Loucy (cell line): ENCODE measurements around the gene LRRC42.

Experiments
- H2AFZ ChIP-seq: fragments of 200-600 bp; sonication (generic); 2 replicates; pipeline ENCODE4 v1.6.0; 2016; ENCODE audit warnings: antibody characterized with exemption, mild to moderate bottlenecking, low read length, moderate library complexity
- H3F3A ChIP-seq: fragments of 200-600 bp; 2 replicates; pipeline ENCODE4 v1.6.0; 2016; ENCODE audit warnings: antibody characterized with exemption, low read depth, mild to moderate bottlenecking
- H3K27me3 ChIP-seq: fragments of 200-600 bp; sonication (generic); 2 replicates; pipeline ENCODE4 v1.6.1; 2014; ENCODE audit warnings: low read length, mild to moderate bottlenecking; ENCODE audit not compliant: insufficient read depth, poor library complexity, severe bottlenecking
- H3K36me3 ChIP-seq: fragments of 200-600 bp; sonication (generic); 2 replicates; pipeline ENCODE4 v1.6.1; 2016; ENCODE audit warnings: low read length; ENCODE audit not compliant: insufficient read depth
- H3K4me1 ChIP-seq: fragments of 200-600 bp; sonication (generic); 2 replicates; pipeline ENCODE4 v1.5.1; 2014; ENCODE audit warnings: low read length, mild to moderate bottlenecking; ENCODE audit not compliant: insufficient read depth, poor library complexity, severe bottlenecking
- H3K4me2 ChIP-seq: fragments of 200-600 bp; sonication (generic); 2 replicates; pipeline ENCODE4 v1.6.0; 2014; ENCODE audit warnings: antibody characterized with exemption, low read length, low read depth, mild to moderate bottlenecking; ENCODE audit not compliant: poor library complexity, severe bottlenecking
- H3K4me3 ChIP-seq: fragments of 200-600 bp; sonication (generic); 2 replicates; pipeline ENCODE4 v1.5.1; 2014; ENCODE audit warnings: low read length, mild to moderate bottlenecking, mixed read lengths; ENCODE audit not compliant: poor library complexity, severe bottlenecking
- H3K79me2 ChIP-seq: fragments of 200-600 bp; sonication (generic); 2 replicates; pipeline ENCODE4 v1.6.1; 2014; ENCODE audit warnings: low read length; ENCODE audit not compliant: insufficient read depth
- H3K9ac ChIP-seq: fragments of 200-600 bp; sonication (generic); 2 replicates; pipeline ENCODE4 v1.6.0; 2014; ENCODE audit warnings: mild to moderate bottlenecking, low read depth, low read length, moderate library complexity; ENCODE audit not compliant: poor library complexity, severe bottlenecking
- H3K9me2 ChIP-seq: fragments of 200-600 bp; sonication (generic); replicated peaks from 2 replicates; pipeline ENCODE4 v1.6.1; 2016; ENCODE audit warnings: low read depth, low read length, mixed read lengths
- H3K9me3 ChIP-seq: fragments of 200-600 bp; sonication (generic); 2 replicates; pipeline ENCODE4 v1.6.1; 2014; ENCODE audit warnings: mild to moderate bottlenecking, antibody characterized with exemption, low read length, low read depth; ENCODE audit not compliant: insufficient read depth
- H4K20me1 ChIP-seq: fragments of 200-600 bp; sonication (generic); 2 replicates; pipeline ENCODE4 v1.6.0; 2014; ENCODE audit warnings: antibody characterized with exemption, low read length, mild to moderate bottlenecking; ENCODE audit not compliant: insufficient read depth, poor library complexity, severe bottlenecking
- EZH2phosphoT487 ChIP-seq: fragments of 200-600 bp; IDR thresholded peaks from 2 replicates; pipeline ENCODE4 v1.6.1; 2018; ENCODE audit warnings: antibody characterized with exemption, mild to moderate bottlenecking, moderate library complexity, borderline replicate concordance
- TF ChIP-seq, protein P1 (sequence below): fragments of 200-600 bp; sonication (generic); conservative IDR thresholded peaks from 2 replicates; pipeline ENCODE4 v1.5.1; 2014; ENCODE audit warnings: mild to moderate bottlenecking, antibody characterized with exemption, low read length

Gene LRRC42

DNA sequence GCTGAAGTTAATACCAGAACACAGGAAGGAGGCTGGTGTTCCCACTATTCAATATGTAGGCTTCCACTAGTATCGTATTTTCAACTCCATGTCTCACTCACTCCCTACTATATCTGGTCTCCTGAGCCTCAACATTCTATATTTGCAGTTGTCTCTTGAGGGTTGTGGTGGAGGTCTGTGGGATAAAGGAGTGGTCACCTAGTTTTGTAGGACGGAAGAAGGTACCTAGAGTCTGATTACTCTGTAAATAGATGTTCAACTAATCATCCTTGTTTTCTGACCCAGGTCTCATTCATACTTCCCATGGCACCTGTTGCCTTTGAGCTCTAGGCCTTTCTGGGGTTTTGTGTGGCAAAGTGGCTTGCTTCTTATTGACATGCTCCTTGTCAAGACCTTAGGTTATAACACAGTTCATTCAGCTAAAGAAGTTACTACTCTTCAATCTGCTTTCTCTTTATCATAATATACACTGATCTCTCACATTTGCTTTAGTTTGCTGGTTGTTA lies 18.7 kb upstream of the LRRC42 start:
- Histone ChIP-seq H3K36me3 (peaks cover 45% of the 10 kb centered on the region), H3K4me2 (no peak overlapping the region)

DNA sequence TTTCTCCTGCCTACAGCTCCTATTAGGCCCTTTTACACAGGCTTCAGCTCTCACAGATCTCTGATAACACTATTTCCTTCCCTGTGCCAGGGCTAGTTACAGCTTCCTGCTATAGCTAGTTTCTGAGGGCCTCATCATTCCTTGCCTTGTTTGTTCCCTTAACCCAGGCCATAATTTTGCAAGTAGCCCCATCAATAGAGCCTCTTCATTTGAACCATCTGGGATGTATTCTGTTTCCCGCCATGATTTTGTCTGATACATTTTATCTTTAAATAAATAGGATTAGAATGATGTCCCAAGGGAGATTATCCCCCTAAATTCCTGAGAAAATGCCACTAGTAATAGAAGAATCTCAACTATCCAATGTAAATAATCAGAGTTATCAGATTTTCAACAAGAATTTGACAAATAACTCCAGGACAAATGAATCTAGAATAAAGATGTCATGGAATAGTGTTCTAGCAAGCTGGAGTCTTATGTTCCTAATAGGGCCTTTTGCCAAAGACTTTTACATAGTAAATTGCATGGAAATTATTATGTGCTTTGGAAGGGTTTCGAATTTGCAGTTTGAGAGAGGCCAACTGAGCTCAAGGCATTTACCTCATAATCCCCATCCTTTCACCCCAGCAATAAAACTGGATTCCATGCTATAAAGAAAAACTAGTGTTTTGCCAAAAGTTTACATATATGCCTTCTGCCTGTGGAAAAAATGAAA lies 16.7 kb upstream of the LRRC42 start:
- peaks cover 33% of the 10 kb centered on the region for H3K36me3 ChIP-seq

More for the DNA sequence above, 18.7 kb upstream of the LRRC42 start:
- H2AFZ ChIP-seq = no peak overlapping the region
- H4K20me1 ChIP-seq = no peaks in the 10 kb centered on the region
- no peaks in the 10 kb centered on the region for H3K9me2 ChIP-seq
- H3K9me3 ChIP-seq = no peaks in the 10 kb centered on the region
- no peak overlapping the region for H3K4me3 ChIP-seq
- H3F3A ChIP-seq = peaks cover 3% of the 10 kb centered on the region; the same call in 1 of the 2 replicates
- H3K27me3 ChIP-seq = no peaks in the 10 kb centered on the region
- no peak overlapping the region for H3K9ac ChIP-seq
- peaks cover 9% of the 10 kb centered on the region for H3K4me1 ChIP-seq
- no peaks in the 10 kb centered on the region for H3K79me2 ChIP-seq
- TF ChIP-seq, protein P1, sequence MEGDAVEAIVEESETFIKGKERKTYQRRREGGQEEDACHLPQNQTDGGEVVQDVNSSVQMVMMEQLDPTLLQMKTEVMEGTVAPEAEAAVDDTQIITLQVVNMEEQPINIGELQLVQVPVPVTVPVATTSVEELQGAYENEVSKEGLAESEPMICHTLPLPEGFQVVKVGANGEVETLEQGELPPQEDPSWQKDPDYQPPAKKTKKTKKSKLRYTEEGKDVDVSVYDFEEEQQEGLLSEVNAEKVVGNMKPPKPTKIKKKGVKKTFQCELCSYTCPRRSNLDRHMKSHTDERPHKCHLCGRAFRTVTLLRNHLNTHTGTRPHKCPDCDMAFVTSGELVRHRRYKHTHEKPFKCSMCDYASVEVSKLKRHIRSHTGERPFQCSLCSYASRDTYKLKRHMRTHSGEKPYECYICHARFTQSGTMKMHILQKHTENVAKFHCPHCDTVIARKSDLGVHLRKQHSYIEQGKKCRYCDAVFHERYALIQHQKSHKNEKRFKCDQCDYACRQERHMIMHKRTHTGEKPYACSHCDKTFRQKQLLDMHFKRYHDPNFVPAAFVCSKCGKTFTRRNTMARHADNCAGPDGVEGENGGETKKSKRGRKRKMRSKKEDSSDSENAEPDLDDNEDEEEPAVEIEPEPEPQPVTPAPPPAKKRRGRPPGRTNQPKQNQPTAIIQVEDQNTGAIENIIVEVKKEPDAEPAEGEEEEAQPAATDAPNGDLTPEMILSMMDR = no peak
- TF ChIP-seq EZH2phosphoT487 = no peak

DNA sequence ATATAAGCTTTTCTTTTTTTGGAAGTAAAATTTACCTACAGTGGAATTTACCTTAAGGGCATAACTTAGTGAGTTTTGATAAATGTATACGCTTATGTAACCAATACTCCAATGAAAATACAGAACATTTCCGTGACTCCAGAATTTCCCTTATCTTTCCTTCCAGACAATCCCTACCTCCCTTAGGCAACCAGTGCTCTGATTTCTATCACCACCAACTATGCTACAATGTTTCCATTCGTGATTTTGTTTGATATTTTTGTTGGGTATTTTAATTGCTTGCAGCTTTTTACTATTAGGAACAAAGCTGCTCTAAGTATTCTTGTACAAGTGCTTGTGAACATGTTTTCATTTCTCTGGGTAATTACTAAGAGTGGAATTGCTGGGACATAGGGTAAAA lies 15.2 kb upstream of the LRRC42 start:
- H3K36me3 ChIP-seq = peaks cover 40% of the 10 kb centered on the region

More for the DNA sequence above, 16.7 kb upstream of the LRRC42 start:
- Histone ChIP-seq H2AFZ (no peak overlapping the region), H3K9me2 (no peaks in the 10 kb centered on the region), H3K79me2 (no peaks in the 10 kb centered on the region), H3F3A (peaks cover 3% of the 10 kb centered on the region; the same call in 1 of the 2 replicates), H3K27me3 (no peaks in the 10 kb centered on the region), H4K20me1 (no peaks in the 10 kb centered on the region), H3K4me2 (no peak overlapping the region), H3K9me3 (peaks cover 8% of the 10 kb centered on the region; the same call in 1 of the 2 replicates), H3K9ac (no peak overlapping the region), H3K4me1 (peaks cover 9% of the 10 kb centered on the region), H3K4me3 (no peak overlapping the region)
- TF ChIP-seq, protein P1 = no peak

More for the DNA sequence above, 15.2 kb upstream of the LRRC42 start:
- no peak overlapping the region for H3K9ac ChIP-seq
- peaks cover 9% of the 10 kb centered on the region for H3K4me1 ChIP-seq
- H3K4me2 ChIP-seq = no peak overlapping the region
- peaks cover 3% of the 10 kb centered on the region; the same call in 1 of the 2 replicates for H3F3A ChIP-seq
- H2AFZ ChIP-seq = no peak overlapping the region
- H3K4me3 ChIP-seq = no peak overlapping the region
- no peaks in the 10 kb centered on the region for H4K20me1 ChIP-seq
- TF ChIP-seq, protein P1 = no peak
- TF ChIP-seq EZH2phosphoT487 = no peak
- H3K27me3 ChIP-seq = no peaks in the 10 kb centered on the region
- H3K79me2 ChIP-seq = no peaks in the 10 kb centered on the region; the same call in 1 of the 2 replicates
- peaks cover 14% of the 10 kb centered on the region; the same call in 1 of the 2 replicates for H3K9me3 ChIP-seq
- no peaks in the 10 kb centered on the region for H3K9me2 ChIP-seq
